ENCODE data around the gene NFATC3.

NFATC3 gene

DNA sequence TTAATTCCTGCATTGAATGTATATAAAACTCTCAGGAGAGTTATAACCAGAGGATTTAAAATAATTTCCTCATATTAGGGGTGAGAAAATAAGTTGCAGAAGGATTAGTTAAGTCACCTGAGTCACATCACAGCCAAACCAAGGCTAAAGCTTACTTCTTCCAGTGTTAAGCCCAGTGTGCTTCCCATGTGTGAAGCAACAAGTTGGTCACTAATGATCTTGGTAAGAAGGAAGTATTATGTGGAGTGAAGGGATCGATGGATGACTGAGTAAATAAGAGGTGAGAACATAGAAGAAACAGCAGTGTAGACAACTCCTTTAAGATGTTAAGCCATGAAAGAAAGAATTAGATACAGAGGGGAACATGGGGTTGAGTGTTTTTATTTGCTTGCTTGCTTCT is 130.1 kb downstream of the NFATC3 start:
- no peaks in the 10 kb centered on the region for H3K27me3 ChIP-seq (ENCODE audit: insufficient read depth, poor library complexity, severe bottlenecking)
- no peak overlapping the region for H3K4me3 ChIP-seq (replicated peaks; ENCODE audit: insufficient read depth, low read length)
- TF ChIP-seq POLR2AphosphoS5 (IDR thresholded peaks at IDR 0.05; ENCODE audit: low read depth), result no peak
- no peak for TF ChIP-seq SPI1 (IDR thresholded peaks at IDR 0.05; ENCODE audit: borderline replicate concordance, low read depth)
- no peak for TF ChIP-seq CTCF (IDR thresholded peaks at IDR 0.05; ENCODE audit: insufficient read depth, low read length)
- DNase-seq (ENCODE audit: low read depth in 1 of 2, low spot score in 1 of 2), result no peak
- no peak overlapping the region for H3K27ac ChIP-seq (replicated peaks)

DNA sequence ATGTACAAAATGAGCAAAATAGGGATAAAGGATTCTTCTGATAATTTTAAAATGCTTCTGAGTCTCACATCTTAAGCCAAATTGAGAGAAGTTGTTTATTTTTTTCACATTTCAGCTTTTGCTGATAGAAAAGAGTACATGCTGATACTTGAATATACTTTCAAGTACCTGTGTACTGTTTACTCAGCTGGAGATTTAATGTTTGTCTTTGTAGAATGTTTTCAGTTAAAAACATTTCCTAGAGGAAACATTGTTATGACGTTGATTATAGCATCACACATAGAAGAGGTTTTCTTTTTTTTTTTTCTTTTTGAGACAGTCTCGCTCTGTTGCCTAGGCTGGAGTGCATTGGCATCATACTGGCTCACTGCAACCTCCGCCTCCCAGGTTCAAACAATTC is 131.1 kb downstream of the NFATC3 start:
- no peak for DNase-seq (ENCODE audit: low read depth in 1 of 2, low spot score in 1 of 2)
- Histone ChIP-seq H3K27ac (replicated peaks) (no peak overlapping the region), H3K27me3 (ENCODE audit: insufficient read depth, poor library complexity, severe bottlenecking) (no peaks in the 10 kb centered on the region), H3K4me3 (replicated peaks; ENCODE audit: insufficient read depth, low read length) (no peak overlapping the region)
- TF ChIP-seq CTCF (IDR thresholded peaks at IDR 0.05; ENCODE audit: insufficient read depth, low read length), result no peak
- TF ChIP-seq REST (IDR thresholded peaks at IDR 0.05; ENCODE audit: insufficient replicate concordance, low read depth), result no peak
- TF ChIP-seq GABPA (IDR thresholded peaks at IDR 0.05; ENCODE audit: low read depth), result no peak
- no peak for TF ChIP-seq POLR2AphosphoS5 (IDR thresholded peaks at IDR 0.05; ENCODE audit: low read depth)
- TF ChIP-seq SPI1 (IDR thresholded peaks at IDR 0.05; ENCODE audit: borderline replicate concordance, low read depth), result no peak

GRCh38 chr16:68217506-68217905 is 132.3 kb downstream of the NFATC3 start:
- Histone ChIP-seq H3K4me3 (replicated peaks; ENCODE audit: insufficient read depth, low read length) (no peak overlapping the region), H3K27me3 (ENCODE audit: insufficient read depth, poor library complexity, severe bottlenecking) (no peaks in the 10 kb centered on the region), H3K27ac (replicated peaks) (no peak overlapping the region)
- no peak for TF ChIP-seq GABPA (IDR thresholded peaks at IDR 0.05; ENCODE audit: low read depth)
- TF ChIP-seq REST (IDR thresholded peaks at IDR 0.05; ENCODE audit: insufficient replicate concordance, low read depth), result no peak
- TF ChIP-seq CTCF (IDR thresholded peaks at IDR 0.05; ENCODE audit: insufficient read depth, low read length), result no peak
- TF ChIP-seq SPI1 (IDR thresholded peaks at IDR 0.05; ENCODE audit: borderline replicate concordance, low read depth), result no peak
- TF ChIP-seq POLR2AphosphoS5 (IDR thresholded peaks at IDR 0.05; ENCODE audit: low read depth), result no peak
- DNase-seq (ENCODE audit: low read depth in 1 of 2, low spot score in 1 of 2), result no peak

DNA sequence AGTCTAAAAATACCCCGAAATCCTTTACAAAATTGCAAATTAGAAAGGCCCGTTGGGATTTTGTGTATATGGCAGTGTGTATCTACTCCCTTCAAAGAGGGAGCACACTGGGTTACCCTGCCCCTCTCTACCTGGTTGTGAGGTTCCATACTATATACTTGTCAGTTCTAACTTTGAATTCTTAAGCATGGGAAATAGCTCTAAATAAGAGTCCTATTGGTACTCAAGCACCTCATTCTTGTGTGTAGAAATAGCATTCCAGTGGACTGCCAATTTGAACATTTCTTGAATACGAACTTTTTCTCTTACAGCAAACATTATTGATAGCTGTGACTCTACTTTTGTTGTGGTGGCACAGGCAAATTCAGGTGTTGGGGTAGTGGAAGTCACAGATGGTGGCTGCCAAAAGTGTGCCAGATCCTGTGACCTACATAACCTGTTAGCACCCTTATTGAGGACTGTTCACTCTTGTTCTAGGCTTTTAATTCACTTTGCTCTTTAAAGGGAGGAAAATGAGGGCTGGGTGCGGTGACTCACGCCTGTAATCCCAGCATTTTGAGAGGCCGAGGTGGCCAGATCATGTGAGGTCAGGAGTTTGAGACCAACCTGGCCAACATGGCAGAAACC is 134.7 kb downstream of the NFATC3 start:
- no peak for TF ChIP-seq SPI1 (IDR thresholded peaks at IDR 0.05; ENCODE audit: borderline replicate concordance, low read depth)
- no peak for TF ChIP-seq CTCF (IDR thresholded peaks at IDR 0.05; ENCODE audit: insufficient read depth, low read length)
- TF ChIP-seq GABPA (IDR thresholded peaks at IDR 0.05; ENCODE audit: low read depth), result no peak
- no peak for TF ChIP-seq POLR2AphosphoS5 (IDR thresholded peaks at IDR 0.05; ENCODE audit: low read depth)
- TF ChIP-seq REST (IDR thresholded peaks at IDR 0.05; ENCODE audit: insufficient replicate concordance, low read depth), result no peak
- Histone ChIP-seq H3K27ac (replicated peaks) (no peak overlapping the region), H3K27me3 (ENCODE audit: insufficient read depth, poor library complexity, severe bottlenecking) (no peaks in the 10 kb centered on the region), H3K4me3 (replicated peaks; ENCODE audit: insufficient read depth, low read length) (no peak overlapping the region)
- DNase-seq (ENCODE audit: low read depth in 1 of 2, low spot score in 1 of 2), result no peak

Data from HL-60 (cell line).